C4-2B (cell line): ENCODE measurements around the gene LARP4B.

Source experiments
- ZFX ChIP-seq: fragments of 450-650 bp; IDR thresholded peaks from 2 replicates; pipeline ENCODE4 v1.6.1; 2017
- TF ChIP-seq, protein P1 (sequence below): fragments of 450-650 bp; conservative IDR thresholded peaks from 2 replicates; pipeline ENCODE4 v1.5.1; 2017; ENCODE audit warnings: mild to moderate bottlenecking

DNA sequence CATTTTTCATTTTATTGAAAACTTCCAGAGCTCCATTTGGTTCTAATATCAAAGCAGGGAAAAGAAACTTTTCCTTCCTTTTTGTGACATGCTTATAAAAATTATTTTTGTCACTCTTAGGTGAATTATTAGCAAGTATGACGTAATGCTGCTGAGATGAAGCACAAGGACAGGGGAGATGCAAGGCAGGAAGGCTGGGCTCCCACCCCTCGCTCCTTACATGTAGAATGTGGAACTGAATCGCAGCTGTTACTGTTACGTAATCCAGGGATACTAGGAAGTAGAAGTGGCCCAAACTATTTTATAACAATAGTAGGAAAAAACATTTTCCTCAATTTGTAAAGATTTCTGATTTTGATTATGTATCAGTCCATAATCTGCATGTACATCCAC lies 39.6 kb upstream of the LARP4B start:
- TF ChIP-seq, protein P1, sequence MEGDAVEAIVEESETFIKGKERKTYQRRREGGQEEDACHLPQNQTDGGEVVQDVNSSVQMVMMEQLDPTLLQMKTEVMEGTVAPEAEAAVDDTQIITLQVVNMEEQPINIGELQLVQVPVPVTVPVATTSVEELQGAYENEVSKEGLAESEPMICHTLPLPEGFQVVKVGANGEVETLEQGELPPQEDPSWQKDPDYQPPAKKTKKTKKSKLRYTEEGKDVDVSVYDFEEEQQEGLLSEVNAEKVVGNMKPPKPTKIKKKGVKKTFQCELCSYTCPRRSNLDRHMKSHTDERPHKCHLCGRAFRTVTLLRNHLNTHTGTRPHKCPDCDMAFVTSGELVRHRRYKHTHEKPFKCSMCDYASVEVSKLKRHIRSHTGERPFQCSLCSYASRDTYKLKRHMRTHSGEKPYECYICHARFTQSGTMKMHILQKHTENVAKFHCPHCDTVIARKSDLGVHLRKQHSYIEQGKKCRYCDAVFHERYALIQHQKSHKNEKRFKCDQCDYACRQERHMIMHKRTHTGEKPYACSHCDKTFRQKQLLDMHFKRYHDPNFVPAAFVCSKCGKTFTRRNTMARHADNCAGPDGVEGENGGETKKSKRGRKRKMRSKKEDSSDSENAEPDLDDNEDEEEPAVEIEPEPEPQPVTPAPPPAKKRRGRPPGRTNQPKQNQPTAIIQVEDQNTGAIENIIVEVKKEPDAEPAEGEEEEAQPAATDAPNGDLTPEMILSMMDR, result no peak
- no peak for TF ChIP-seq ZFX
